Karpas-422 (cell line): ENCODE data around the gene CLDN14. TPM values are rescaled to one million over a fixed set of nuclear protein-coding genes. Genes with fewer than 3 reads are reported as not detected.

Source experiments
- DNase-seq: peaks from one replicate; pipeline ENCODE4 v3.0.0-alpha.2; 2015
- H2AFZ ChIP-seq: fragments of 200-600 bp; sonication (generic); 2 replicates; pipeline ENCODE4 v1.6.1; 2014; ENCODE audit warnings: antibody characterized with exemption, low read length, mixed read lengths
- H3K27ac ChIP-seq: fragments of 200-600 bp; sonication (generic); 2 replicates; pipeline ENCODE4 v1.5.1; 2014; ENCODE audit warnings: mild to moderate bottlenecking, low read length, moderate library complexity
- H3K27me3 ChIP-seq: fragments of 200-600 bp; sonication (generic); 2 replicates; pipeline ENCODE4 v1.6.1; 2014; ENCODE audit warnings: low read length, mixed read lengths
- H3K36me3 ChIP-seq: fragments of 200-600 bp; sonication (generic); 2 replicates; pipeline ENCODE4 v1.6.1; 2014; ENCODE audit warnings: low read length, mixed read lengths; ENCODE audit not compliant: insufficient read depth
- H3K4me1 ChIP-seq: fragments of 200-600 bp; sonication (generic); 2 replicates; pipeline ENCODE4 v1.6.1; 2014; ENCODE audit warnings: mild to moderate bottlenecking, low read length, mixed read lengths
- H3K4me2 ChIP-seq: fragments of 200-600 bp; sonication (generic); 2 replicates; pipeline ENCODE4 v1.6.1; 2014; ENCODE audit warnings: low read length, low read depth, mild to moderate bottlenecking; ENCODE audit not compliant: poor library complexity, severe bottlenecking
- H3K4me3 ChIP-seq: fragments of 200-600 bp; sonication (generic); 2 replicates; pipeline ENCODE4 v1.5.1; 2014; ENCODE audit warnings: mild to moderate bottlenecking, antibody characterized with exemption, low read length, mixed read lengths
- H3K79me2 ChIP-seq: fragments of 200-600 bp; sonication (generic); 2 replicates; pipeline ENCODE4 v1.6.1; 2014; ENCODE audit warnings: mild to moderate bottlenecking, low read length, mixed read lengths
- H3K9ac ChIP-seq: fragments of 200-600 bp; sonication (generic); 2 replicates; pipeline ENCODE4 v1.6.0; 2014; ENCODE audit warnings: low read length
- H3K9me2 ChIP-seq: fragments of 200-600 bp; sonication (generic), shearing (Covaris generic); replicated peaks from 2 replicates; pipeline ENCODE4 v1.6.0; 2014; ENCODE audit warnings: mild to moderate bottlenecking, low read length, moderate library complexity; ENCODE audit not compliant: insufficient read depth
- H3K9me3 ChIP-seq: fragments of 300-700, 200-600 bp; sonication (generic); 2 replicates; pipeline ENCODE4 v1.6.1; 2014; ENCODE audit warnings: low read length, mixed read lengths
- H4K20me1 ChIP-seq: fragments of 200-600 bp; sonication (generic); 2 replicates; pipeline ENCODE4 v1.6.1; 2014; ENCODE audit warnings: mild to moderate bottlenecking, antibody characterized with exemption, low read length, low read depth; ENCODE audit not compliant: insufficient read depth
- total RNA-seq: library from RNA; depleted of rRNA; stranded (reverse); fragments of >200 nt; shearing (Covaris generic); gene quantifications from 2 replicates; pipeline ENCODE4 v1.2.3, GENCODE V29; 2014; ENCODE audit warnings: low replicate concordance

CLDN14 gene
- total RNA-seq, 1 experiment from 2014 or later: not detected

DNA sequence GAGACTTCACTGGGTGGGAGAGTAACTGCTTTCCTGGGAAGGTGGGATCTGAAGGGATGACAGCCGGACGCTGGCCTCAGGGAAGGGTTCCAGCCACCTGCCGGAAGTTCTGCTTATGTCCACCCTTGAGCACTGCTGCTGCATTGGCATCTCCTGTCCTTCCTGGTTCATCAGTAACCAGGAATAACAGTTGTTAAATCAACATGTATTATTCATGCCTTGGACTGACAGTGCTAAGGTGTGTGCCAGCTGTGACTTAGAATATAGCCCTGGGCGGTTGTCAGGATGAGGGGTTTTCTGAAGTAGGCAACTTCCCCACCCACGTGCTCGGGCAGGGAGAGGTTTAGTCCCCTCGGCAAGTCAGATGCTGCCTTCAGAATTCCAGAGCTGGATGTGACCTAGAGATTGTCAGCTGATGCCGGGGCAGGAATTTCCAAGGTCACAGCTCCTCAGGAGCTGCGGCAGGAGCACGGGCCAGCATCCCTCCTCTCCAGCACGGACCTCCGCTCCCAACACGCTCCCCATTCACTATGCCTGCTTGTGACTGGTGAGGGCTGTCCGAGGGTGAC, 17.9 kb downstream of the CLDN14 start:
- Histone ChIP-seq H3K27ac (no peak overlapping the region), H3K79me2 (no peaks in the 10 kb centered on the region), H3K9ac (no peak overlapping the region)

DNA sequence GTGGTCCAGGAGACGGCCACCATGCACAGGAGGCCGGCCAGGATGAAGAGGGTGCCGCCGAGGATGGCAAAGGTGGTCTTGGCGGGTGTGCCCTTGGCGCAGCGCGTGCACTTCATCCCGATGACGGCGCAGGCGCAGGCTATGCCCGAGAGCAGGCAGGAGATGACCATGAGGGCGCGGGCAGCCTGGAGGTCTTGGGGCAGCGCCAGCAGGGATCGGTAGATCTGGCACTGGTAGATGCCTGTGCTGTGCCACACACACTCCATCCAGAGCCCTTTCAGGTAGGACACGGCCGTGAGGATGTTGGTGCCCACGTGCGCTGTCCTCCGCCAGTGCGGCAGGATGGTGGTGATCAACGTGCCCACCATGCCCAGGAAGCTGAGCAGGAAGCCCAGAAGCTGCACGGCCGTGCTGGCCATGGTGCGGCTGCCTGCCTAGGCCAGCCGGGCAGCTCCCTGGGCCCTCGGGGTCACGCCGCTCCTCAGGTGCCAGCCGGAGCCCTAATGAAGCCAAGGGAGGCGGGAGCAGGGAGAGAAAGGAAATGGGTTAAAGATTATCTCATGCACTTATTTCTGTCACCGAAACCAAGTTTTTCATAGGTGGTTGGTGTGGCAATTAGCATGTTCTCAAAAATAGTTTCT, 18.5 kb downstream of the CLDN14 start:
- H3K9ac ChIP-seq: no peak overlapping the region
- DNase-seq: no peak
- H3K9me2 ChIP-seq: no peaks in the 10 kb centered on the region
- H3K4me3 ChIP-seq: no peak overlapping the region
- H3K36me3 ChIP-seq: no peaks in the 10 kb centered on the region
- H2AFZ ChIP-seq: no peak overlapping the region
- no peaks in the 10 kb centered on the region for H3K9me3 ChIP-seq
- H4K20me1 ChIP-seq: no peaks in the 10 kb centered on the region
- no peak overlapping the region for H3K4me2 ChIP-seq
- H3K4me1 ChIP-seq: no peaks in the 10 kb centered on the region
- H3K27me3 ChIP-seq: no peaks in the 10 kb centered on the region
- H3K27ac ChIP-seq: no peak overlapping the region
- no peaks in the 10 kb centered on the region for H3K79me2 ChIP-seq

More for the DNA sequence above, 17.9 kb downstream of the CLDN14 start:
- Histone ChIP-seq H3K36me3 (no peaks in the 10 kb centered on the region), H3K27me3 (no peaks in the 10 kb centered on the region), H3K9me2 (no peaks in the 10 kb centered on the region), H4K20me1 (no peaks in the 10 kb centered on the region), H3K9me3 (no peaks in the 10 kb centered on the region), H3K4me3 (no peak overlapping the region), H3K4me1 (no peaks in the 10 kb centered on the region), H2AFZ (no peak overlapping the region), H3K4me2 (no peak overlapping the region)
- no peak for DNase-seq

DNA sequence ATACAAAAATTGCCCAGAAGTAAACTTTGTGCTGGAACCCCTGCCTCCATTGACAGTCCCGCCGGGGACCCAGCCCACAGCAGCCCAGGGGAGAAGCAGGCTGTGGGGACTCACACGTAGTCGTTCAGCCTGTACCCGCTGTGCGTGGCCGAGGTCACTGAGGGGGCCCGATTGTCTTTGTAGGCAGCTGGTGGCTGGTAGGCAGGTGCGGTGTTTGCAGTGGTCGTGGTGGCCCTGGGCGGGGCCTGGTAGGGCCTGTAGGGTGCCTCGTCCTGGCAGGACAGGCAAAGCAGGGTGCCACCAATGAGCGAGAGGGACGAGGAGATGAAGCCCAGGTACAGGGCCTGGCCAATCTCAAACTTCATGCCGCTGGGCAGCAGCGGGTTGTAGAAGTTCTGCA, 19.1 kb downstream of the CLDN14 start:
- H3K4me1 ChIP-seq: no peaks in the 10 kb centered on the region
- no peaks in the 10 kb centered on the region for H3K9me3 ChIP-seq
- DNase-seq: no peak
- H2AFZ ChIP-seq: no peak overlapping the region
- H3K27me3 ChIP-seq: no peaks in the 10 kb centered on the region
- no peaks in the 10 kb centered on the region for H3K79me2 ChIP-seq
- H3K9me2 ChIP-seq: no peaks in the 10 kb centered on the region
- no peak overlapping the region for H3K4me3 ChIP-seq
- H4K20me1 ChIP-seq: no peaks in the 10 kb centered on the region
- no peak overlapping the region for H3K4me2 ChIP-seq
- no peaks in the 10 kb centered on the region for H3K36me3 ChIP-seq
- H3K9ac ChIP-seq: no peak overlapping the region
- H3K27ac ChIP-seq: no peak overlapping the region

GRCh38 chr21:36459098-36459497, 20.8 kb downstream of the CLDN14 start:
- H3K27me3 ChIP-seq: no peaks in the 10 kb centered on the region
- H3K36me3 ChIP-seq: no peaks in the 10 kb centered on the region
- no peak overlapping the region for H3K4me2 ChIP-seq
- no peak overlapping the region for H3K4me3 ChIP-seq
- no peaks in the 10 kb centered on the region for H3K9me3 ChIP-seq
- no peaks in the 10 kb centered on the region for H4K20me1 ChIP-seq
- no peak for DNase-seq
- no peak overlapping the region for H2AFZ ChIP-seq
- H3K9me2 ChIP-seq: no peaks in the 10 kb centered on the region
- H3K9ac ChIP-seq: no peak overlapping the region
- no peak overlapping the region for H3K27ac ChIP-seq
- H3K79me2 ChIP-seq: no peaks in the 10 kb centered on the region
- H3K4me1 ChIP-seq: no peaks in the 10 kb centered on the region

GRCh38 chr21:36456729-36457414, 23.1 kb downstream of the CLDN14 start:
- no peak overlapping the region for H3K4me2 ChIP-seq
- no peak overlapping the region for H3K27ac ChIP-seq
- DNase-seq: no peak
- H3K27me3 ChIP-seq: no peaks in the 10 kb centered on the region
- no peaks in the 10 kb centered on the region for H3K36me3 ChIP-seq
- H3K4me3 ChIP-seq: no peak overlapping the region
- no peak overlapping the region for H3K9ac ChIP-seq
- no peaks in the 10 kb centered on the region for H3K79me2 ChIP-seq
- no peaks in the 10 kb centered on the region for H4K20me1 ChIP-seq
- H3K9me3 ChIP-seq: no peaks in the 10 kb centered on the region
- H3K4me1 ChIP-seq: no peaks in the 10 kb centered on the region
- H2AFZ ChIP-seq: no peak overlapping the region
- no peaks in the 10 kb centered on the region for H3K9me2 ChIP-seq

DNA sequence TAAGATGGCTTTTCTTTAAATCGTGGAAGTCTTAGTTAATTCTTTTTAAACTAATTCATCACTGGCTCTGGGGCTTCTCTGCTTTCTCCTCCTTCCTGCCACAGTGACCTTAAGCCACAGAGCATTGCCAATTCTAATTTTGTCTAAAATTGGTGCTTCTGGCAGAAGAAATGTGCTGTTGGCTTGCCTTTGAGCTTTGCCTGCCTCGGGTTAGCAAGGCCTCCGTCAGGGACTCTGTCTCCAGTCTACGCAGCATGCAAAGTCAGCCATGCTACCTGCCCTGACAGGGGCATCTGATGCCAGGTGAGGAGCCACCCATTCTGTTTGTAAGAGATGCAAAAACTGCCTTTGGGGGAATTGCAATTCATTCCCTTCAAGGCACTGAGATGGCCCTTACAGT, 25.2 kb downstream of the CLDN14 start:
- Histone ChIP-seq H3K27ac (no peak overlapping the region), H3K9me2 (no peaks in the 10 kb centered on the region), H3K79me2 (no peaks in the 10 kb centered on the region), H3K4me1 (no peaks in the 10 kb centered on the region), H3K9ac (no peak overlapping the region), H3K36me3 (no peaks in the 10 kb centered on the region), H3K4me3 (no peak overlapping the region), H2AFZ (no peak overlapping the region), H3K27me3 (no peaks in the 10 kb centered on the region), H4K20me1 (no peaks in the 10 kb centered on the region), H3K4me2 (no peak overlapping the region), H3K9me3 (no peaks in the 10 kb centered on the region)
- no peak for DNase-seq

DNA sequence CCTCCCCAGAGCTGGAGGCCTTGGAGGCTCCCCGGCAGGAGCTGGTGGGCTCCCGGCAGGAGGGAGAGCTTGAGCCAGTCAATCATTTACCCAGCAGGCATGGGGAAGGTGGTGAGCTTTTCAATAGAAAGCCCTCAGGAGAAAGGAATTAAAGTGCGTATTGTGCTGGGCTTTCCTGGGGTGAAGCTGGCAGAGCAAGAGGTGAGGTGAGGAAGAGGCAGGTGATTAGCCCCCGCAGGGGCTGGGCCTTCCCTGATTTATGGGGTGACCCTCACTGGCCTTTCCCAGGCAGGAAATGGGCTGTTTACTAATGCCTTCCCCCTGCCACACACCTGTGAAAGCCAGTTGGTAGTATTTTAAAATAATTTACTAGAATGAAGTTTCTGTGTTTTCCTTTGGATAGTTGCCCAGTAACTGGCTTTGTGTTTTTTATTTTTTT, 25.8 kb downstream of the CLDN14 start:
- H3K79me2 ChIP-seq: no peaks in the 10 kb centered on the region
- no peaks in the 10 kb centered on the region for H3K36me3 ChIP-seq
- no peak for DNase-seq
- H4K20me1 ChIP-seq: no peaks in the 10 kb centered on the region
- no peaks in the 10 kb centered on the region for H3K9me3 ChIP-seq
- no peak overlapping the region for H3K4me2 ChIP-seq
- H2AFZ ChIP-seq: no peak overlapping the region
- H3K27ac ChIP-seq: no peak overlapping the region
- no peaks in the 10 kb centered on the region for H3K9me2 ChIP-seq
- no peaks in the 10 kb centered on the region for H3K27me3 ChIP-seq
- H3K4me3 ChIP-seq: no peak overlapping the region
- no peak overlapping the region for H3K9ac ChIP-seq
- no peaks in the 10 kb centered on the region for H3K4me1 ChIP-seq

DNA sequence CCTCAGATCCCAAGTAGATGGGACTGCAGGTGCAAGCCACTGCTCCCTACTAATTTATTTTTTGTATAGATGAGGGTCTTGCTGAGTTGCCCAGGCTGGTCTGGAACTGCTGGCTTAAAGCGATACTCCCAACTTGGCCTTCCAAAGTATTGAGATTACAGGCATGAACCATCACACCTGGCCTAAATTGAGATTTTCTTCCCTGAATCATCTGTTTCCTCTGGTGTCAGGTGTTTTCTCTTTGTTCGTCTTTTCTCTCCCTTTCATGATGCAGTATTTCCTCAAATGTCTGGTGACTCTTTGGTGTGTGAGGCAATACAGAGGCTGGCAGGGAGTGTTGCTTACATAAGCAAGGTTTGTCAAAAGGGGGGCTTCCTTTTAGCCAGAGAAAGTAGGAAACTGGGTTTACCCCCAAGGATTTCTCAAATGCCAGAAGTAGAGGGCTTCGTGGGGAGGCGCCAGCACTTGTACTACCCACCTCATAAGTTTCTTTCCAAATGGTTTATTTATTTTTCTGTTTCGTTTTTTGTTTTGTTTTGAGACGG, 27.6 kb downstream of the CLDN14 start:
- H3K4me2 ChIP-seq: no peak overlapping the region
- H3K36me3 ChIP-seq: no peaks in the 10 kb centered on the region
- H3K9me2 ChIP-seq: no peaks in the 10 kb centered on the region
- no peaks in the 10 kb centered on the region for H3K27me3 ChIP-seq
- no peak overlapping the region for H3K4me3 ChIP-seq
- H3K79me2 ChIP-seq: no peaks in the 10 kb centered on the region
- no peaks in the 10 kb centered on the region for H4K20me1 ChIP-seq
- no peaks in the 10 kb centered on the region for H3K9me3 ChIP-seq
- H3K27ac ChIP-seq: no peak overlapping the region
- H3K9ac ChIP-seq: no peak overlapping the region
- no peak overlapping the region for H2AFZ ChIP-seq
- H3K4me1 ChIP-seq: no peaks in the 10 kb centered on the region
- DNase-seq: no peak
